Kidney epithelial cell (primary cell): Measurements from ENCODE around the gene FUBP3. TPM values are rescaled to one million over a fixed set of nuclear protein-coding genes. Genes with fewer than 3 reads are reported as not detected.

ENCODE experiments used
- DNase-seq: peaks from one replicate; pipeline ENCODE4 v3.0.0-alpha.2; 2010; ENCODE audit warnings: low read depth
- H3K27me3 ChIP-seq: 2 replicates; pipeline ENCODE4 v1.6.0; 2011; ENCODE audit warnings: low read length; ENCODE audit not compliant: control insufficient read depth, insufficient read depth
- H3K36me3 ChIP-seq: 2 replicates; pipeline ENCODE4 v1.5.1; 2011; ENCODE audit warnings: low read length; ENCODE audit not compliant: control insufficient read depth, insufficient read depth
- H3K4me3 ChIP-seq: 2 replicates; pipeline ENCODE4 v1.5.1; 2011; ENCODE audit warnings: low read depth, mild to moderate bottlenecking, control low read depth, low read length
- total RNA-seq: library from RNA; depleted of rRNA; stranded (reverse); fragments of >200 nt; gene quantifications from 2 replicates; pipeline ENCODE4 v1.2.3, GENCODE V29; 2015
- TF ChIP-seq, protein P1 (sequence below): IDR thresholded peaks from 2 replicates; pipeline ENCODE4 v1.5.1; 2011; ENCODE audit warnings: mild to moderate bottlenecking, moderate library complexity, low read length, control low read depth, inconsistent platforms; ENCODE audit not compliant: insufficient read depth, poor library complexity, severe bottlenecking

Gene FUBP3
- total RNA-seq, 1 donor from 2014 or later, result 49.5 TPM

DNA sequence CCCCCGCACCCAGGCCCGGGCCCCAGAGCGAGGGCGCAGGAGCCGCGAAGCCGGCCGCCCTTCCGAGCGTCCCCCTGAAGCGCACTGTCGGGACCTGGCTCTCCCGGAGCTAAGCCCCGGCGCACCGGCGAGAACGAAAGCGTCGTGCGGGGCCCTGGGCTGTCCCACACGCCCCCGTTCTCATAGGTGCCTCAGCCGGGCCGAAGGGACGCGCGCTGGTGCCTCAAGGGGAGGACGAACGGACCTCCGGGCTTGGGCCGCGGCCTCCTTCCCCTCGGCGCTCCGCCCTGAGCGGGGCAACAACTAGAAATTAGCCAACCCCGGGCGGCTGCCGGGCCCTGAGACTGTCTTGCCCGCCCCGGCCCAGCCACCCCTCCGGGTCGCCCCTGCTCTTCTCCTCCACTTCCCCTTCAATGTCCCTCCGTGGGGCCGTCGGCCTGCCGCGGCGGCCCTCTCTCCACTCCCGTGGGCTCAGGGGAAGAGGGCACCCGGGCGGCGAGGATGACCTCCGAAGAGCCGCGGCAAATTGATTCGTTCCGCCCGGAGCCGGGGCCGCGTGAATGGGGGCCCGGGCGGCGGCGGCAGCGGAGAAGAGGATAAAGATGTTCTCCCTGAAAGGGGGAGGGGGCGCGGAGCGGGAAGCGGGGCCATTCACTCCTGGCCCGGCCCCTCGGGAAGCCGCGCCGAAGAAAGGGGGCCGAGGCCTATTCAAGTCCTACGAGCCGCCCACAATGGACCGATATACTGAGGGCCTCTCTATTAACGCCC is 81.5 kb downstream of the FUBP3 start:
- TF ChIP-seq, protein P1, sequence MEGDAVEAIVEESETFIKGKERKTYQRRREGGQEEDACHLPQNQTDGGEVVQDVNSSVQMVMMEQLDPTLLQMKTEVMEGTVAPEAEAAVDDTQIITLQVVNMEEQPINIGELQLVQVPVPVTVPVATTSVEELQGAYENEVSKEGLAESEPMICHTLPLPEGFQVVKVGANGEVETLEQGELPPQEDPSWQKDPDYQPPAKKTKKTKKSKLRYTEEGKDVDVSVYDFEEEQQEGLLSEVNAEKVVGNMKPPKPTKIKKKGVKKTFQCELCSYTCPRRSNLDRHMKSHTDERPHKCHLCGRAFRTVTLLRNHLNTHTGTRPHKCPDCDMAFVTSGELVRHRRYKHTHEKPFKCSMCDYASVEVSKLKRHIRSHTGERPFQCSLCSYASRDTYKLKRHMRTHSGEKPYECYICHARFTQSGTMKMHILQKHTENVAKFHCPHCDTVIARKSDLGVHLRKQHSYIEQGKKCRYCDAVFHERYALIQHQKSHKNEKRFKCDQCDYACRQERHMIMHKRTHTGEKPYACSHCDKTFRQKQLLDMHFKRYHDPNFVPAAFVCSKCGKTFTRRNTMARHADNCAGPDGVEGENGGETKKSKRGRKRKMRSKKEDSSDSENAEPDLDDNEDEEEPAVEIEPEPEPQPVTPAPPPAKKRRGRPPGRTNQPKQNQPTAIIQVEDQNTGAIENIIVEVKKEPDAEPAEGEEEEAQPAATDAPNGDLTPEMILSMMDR, result no peak
- H3K27me3 ChIP-seq, result peaks cover 97% of the 10 kb centered on the region
- DNase-seq, result no peak
- H3K36me3 ChIP-seq, result no peaks in the 10 kb centered on the region
- H3K4me3 ChIP-seq, result no peak overlapping the region

DNA sequence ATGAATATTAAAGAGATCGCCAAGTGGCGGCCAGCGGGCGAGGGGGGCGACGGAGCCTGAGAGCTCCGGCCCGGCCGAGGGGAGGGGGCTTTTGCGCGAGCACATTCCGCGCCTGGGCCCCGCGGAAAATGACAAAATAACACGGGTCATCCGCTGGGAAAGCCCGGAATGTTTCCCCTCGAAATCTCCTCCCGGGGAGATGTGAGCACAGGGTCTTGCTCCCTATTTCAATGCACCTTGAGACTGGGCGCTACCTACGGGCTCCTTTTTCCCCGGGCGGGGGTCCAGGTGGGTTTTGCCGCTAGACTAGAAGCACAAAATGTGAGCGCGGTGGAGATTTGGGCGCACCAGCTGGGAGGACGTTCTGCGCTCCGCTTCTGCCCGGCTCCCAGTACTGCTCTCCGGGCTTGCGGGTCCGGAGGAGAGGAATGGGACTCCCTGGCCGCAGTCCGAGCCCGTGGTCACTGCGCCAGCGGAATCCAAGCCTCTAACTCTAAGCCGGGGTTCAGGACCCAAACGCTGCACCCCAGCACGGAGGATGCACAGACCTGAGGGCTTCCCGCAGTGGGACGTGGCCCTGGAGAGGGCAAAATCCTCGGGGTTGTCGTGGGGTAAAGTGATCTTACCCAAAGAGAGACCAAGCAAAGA is 82.2 kb downstream of the FUBP3 start:
- TF ChIP-seq, protein P1, result no peak
- H3K4me3 ChIP-seq, result no peak overlapping the region
- no peak for DNase-seq
- no peaks in the 10 kb centered on the region for H3K36me3 ChIP-seq
- H3K27me3 ChIP-seq, result peaks cover 97% of the 10 kb centered on the region

DNA sequence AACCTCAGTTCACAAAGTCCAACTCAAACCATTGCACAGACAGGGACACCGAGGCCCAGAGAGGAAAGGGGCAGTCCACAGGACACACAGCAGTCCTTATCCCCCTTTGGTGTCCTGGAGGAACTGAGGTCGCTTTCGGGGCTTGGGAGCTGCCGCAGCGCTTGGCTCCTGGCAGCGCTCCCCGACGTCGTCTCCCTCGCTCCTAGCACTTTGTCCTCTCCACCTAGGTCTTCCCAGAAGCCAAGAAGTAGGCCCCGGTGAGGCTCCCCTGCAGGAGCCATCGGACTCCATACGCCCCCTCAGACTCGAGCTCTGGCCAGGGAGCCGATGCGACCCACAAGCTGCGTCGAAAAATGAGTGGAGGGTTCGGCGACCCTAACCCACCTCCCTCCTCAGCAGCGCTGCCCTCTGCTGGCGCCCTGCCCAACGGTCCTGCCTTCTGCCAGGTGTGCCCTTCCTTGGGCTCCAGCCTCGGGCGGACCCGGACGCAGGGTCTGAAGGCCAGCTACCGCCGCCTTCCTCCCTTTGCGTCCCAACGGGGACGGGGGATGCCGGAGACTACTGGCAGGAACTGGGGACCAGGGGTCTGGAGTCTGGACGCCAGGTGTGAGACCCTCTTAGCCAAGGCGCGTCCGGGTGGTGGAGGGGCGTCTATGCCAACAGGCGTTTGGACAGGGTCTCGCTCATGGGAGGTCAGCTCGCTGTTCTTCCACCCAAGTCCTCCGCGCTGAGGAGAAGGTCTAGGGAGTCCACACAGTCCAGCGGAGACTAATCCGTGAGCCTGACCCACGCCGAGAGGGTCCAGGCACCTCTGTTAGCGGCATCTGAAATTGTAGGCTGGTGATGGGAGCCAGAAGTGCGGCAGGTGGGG is 83.0 kb downstream of the FUBP3 start:
- no peak for DNase-seq
- peaks cover 97% of the 10 kb centered on the region for H3K27me3 ChIP-seq
- no peak overlapping the region for H3K4me3 ChIP-seq
- no peaks in the 10 kb centered on the region for H3K36me3 ChIP-seq
- TF ChIP-seq, protein P1, result no peak

DNA sequence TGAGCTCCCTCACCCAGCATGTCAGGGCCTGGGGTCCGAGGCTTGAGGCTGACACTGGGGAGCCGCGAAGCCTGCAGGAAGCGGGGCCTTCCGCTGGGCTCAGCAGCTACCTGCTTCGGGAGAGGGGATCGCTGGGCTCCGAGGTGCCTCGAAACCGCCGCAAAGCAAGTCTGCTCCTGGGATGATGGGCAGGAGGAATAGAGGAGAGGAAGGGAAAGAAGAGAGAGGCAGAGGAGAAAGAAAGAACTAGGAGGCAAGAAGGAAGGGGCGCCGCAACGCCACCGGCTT is 83.5 kb downstream of the FUBP3 start:
- no peaks in the 10 kb centered on the region for H3K36me3 ChIP-seq
- no peak overlapping the region for H3K4me3 ChIP-seq
- DNase-seq, result no peak
- TF ChIP-seq, protein P1, result no peak
- peaks cover 99% of the 10 kb centered on the region for H3K27me3 ChIP-seq

DNA sequence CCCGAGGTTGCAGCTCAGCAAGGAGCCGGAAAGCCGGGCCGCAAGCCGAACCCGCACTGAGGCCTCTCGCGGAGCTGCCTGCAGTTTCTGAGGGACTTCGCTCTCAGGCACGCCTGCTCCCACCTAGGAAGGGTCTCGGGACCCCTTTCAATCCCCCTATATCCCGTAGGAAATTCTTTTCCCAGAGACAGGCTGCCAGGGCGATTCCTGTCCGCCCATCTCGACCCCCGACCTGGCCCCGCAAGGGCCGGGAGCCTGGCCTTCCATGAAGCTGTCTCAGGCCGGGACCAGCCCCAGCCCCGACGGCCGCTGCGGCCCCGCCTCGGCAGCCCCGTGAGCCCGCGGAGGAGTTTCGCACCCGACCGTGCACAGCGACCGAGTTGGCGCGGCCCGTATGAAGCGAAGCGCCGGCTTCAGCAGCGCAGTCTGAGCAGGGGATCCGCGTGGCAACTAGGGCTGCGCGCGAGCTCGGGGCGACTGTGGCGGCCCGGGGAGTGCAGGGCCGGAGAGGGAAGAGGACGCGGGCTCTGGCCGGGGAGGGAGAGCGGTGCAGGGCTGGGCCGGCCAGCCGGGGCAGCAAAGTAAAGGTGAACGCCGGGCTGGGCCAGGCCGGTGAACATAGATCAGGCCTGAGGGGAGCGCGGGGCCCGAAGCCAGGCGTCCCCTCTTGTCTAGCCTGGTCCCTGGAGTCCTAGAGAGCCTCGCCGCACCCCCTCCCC is 84.0 kb downstream of the FUBP3 start:
- H3K4me3 ChIP-seq, result no peak overlapping the region
- TF ChIP-seq, protein P1, result no peak
- DNase-seq, result no peak
- H3K27me3 ChIP-seq, result peaks cover 99% of the 10 kb centered on the region
- no peaks in the 10 kb centered on the region for H3K36me3 ChIP-seq
